Activated CD8-positive, alpha-beta memory T cell treated with anti-CD3 and anti-CD28 coated beads, Interleukin-2, amount 10 ng/mL, durations not matched to agents 7 days and 5 days (primary cell): Measurements from ENCODE around the gene GLT6D1. TPM values are rescaled to one million over a fixed set of nuclear protein-coding genes. Genes with fewer than 3 reads are reported as not detected.
"Not testable (repeated sequence)": the region's sequence is repeated elsewhere in the genome, so short reads cannot be mapped to it uniquely, and the experiment has no call there.

ENCODE experiments used
- ATAC-seq: fragments of 150-1000 bp; cut with Tn5 transposase; one replicate; pipeline ENCODE4 v1.10.0; 2021; ENCODE audit warnings: moderate library complexity
- CTCF ChIA-PET: fragments of 350-600 bp; sonication (Branson Sonifier 250); formaldehyde crosslinking; loops from one replicate; lab custom pipeline; 2021; ENCODE audit warnings: antibody characterized with exemption; lab: Charles Lee
- DNase-seq: peaks from one replicate; pipeline ENCODE4 v3.0.0-alpha.2; 2020
- H3K27ac Mint-ChIP-seq: one replicate; pipeline ENCODE4 v1.8.0; 2021; ENCODE audit warnings: mild to moderate bottlenecking, mixed read lengths
- H3K27me3 Mint-ChIP-seq: one replicate; pipeline ENCODE4 v1.8.0; 2021; ENCODE audit warnings: mixed read lengths
- H3K36me3 Mint-ChIP-seq: one replicate; pipeline ENCODE4 v1.8.0; 2021; ENCODE audit warnings: mild to moderate bottlenecking, mixed read lengths
- H3K4me1 Mint-ChIP-seq: one replicate; pipeline ENCODE4 v1.8.0; 2021; ENCODE audit warnings: mixed read lengths
- H3K4me3 Mint-ChIP-seq: one replicate; pipeline ENCODE4 v1.8.0; 2021; ENCODE audit warnings: mild to moderate bottlenecking, moderate library complexity, mixed read lengths
- H3K9me3 Mint-ChIP-seq: one replicate; pipeline ENCODE4 v1.8.0; 2022; ENCODE audit warnings: low read depth, mixed read lengths
- total RNA-seq, 2 experiments: library from RNA; stranded (reverse); gene quantifications; one replicate each; pipeline ENCODE4 v1.2.3, GENCODE V29; 2021

Gene GLT6D1
- total RNA-seq, 2 experiments from 2014 or later = not detected

GRCh38 chr9:135661816-135662560 is 22.6 kb upstream of the GLT6D1 start:
- no peak overlapping the region for H3K27ac Mint-ChIP-seq
- no peaks in the 10 kb centered on the region for H3K27me3 Mint-ChIP-seq
- ATAC-seq (no peak), DNase-seq (no peak)
- no peaks in the 10 kb centered on the region for H3K36me3 Mint-ChIP-seq
- CTCF ChIA-PET = no interaction called here
- H3K9me3 Mint-ChIP-seq = no peaks in the 10 kb centered on the region
- no peak overlapping the region for H3K4me3 Mint-ChIP-seq
- H3K4me1 Mint-ChIP-seq = no peaks in the 10 kb centered on the region

- no peaks in the 10 kb centered on the region for H3K27me3 Mint-ChIP-seq
- CTCF ChIA-PET = no interaction called here
- DNase-seq = no peak
- no peaks in the 10 kb centered on the region for H3K9me3 Mint-ChIP-seq
- ATAC-seq = no peak
- no peaks in the 10 kb centered on the region for H3K36me3 Mint-ChIP-seq
- H3K27ac Mint-ChIP-seq = no peak overlapping the region
- H3K4me1 Mint-ChIP-seq = no peaks in the 10 kb centered on the region
- H3K4me3 Mint-ChIP-seq = no peak overlapping the region
Measured at GRCh38 chr9:135660407-135660806, 21.1 kb upstream of the GLT6D1 start.

GRCh38 chr9:135659252-135659651 is 19.9 kb upstream of the GLT6D1 start:
- H3K4me1 Mint-ChIP-seq = no peaks in the 10 kb centered on the region
- CTCF ChIA-PET = no interaction called here
- no peaks in the 10 kb centered on the region for H3K36me3 Mint-ChIP-seq
- H3K27ac Mint-ChIP-seq = no peak overlapping the region
- H3K27me3 Mint-ChIP-seq = peaks cover 3% of the 10 kb centered on the region
- ATAC-seq = no peak
- no peaks in the 10 kb centered on the region for H3K9me3 Mint-ChIP-seq
- DNase-seq = no peak
- no peak overlapping the region for H3K4me3 Mint-ChIP-seq

GRCh38 chr9:135657416-135657815 is 18.1 kb upstream of the GLT6D1 start:
- H3K36me3 Mint-ChIP-seq = no peaks in the 10 kb centered on the region
- H3K4me1 Mint-ChIP-seq = no peaks in the 10 kb centered on the region
- no peak for DNase-seq
- no peaks in the 10 kb centered on the region for H3K9me3 Mint-ChIP-seq
- CTCF ChIA-PET = no interaction called here
- no peak overlapping the region for H3K27ac Mint-ChIP-seq
- no peak overlapping the region for H3K4me3 Mint-ChIP-seq
- no peak for ATAC-seq
- peaks cover 3% of the 10 kb centered on the region for H3K27me3 Mint-ChIP-seq

GRCh38 chr9:135655317-135655716 is 16.0 kb upstream of the GLT6D1 start:
- Mint-ChIP-seq H3K27ac (no peak overlapping the region), H3K9me3 (peaks cover 3% of the 10 kb centered on the region), H3K4me1 (no peaks in the 10 kb centered on the region), H3K4me3 (no peak overlapping the region), H3K27me3 (peaks cover 3% of the 10 kb centered on the region), H3K36me3 (peaks cover under 1% of the 10 kb centered on the region)
- ATAC-seq = no peak
- DNase-seq = no peak
- CTCF ChIA-PET = no interaction called here

- Mint-ChIP-seq H3K9me3 (peaks cover 16% of the 10 kb centered on the region), H3K27ac (no peak overlapping the region), H3K4me3 (no peak overlapping the region), H3K27me3 (peaks cover 3% of the 10 kb centered on the region), H3K4me1 (no peaks in the 10 kb centered on the region), H3K36me3 (peaks cover 4% of the 10 kb centered on the region)
- ATAC-seq (no peak), DNase-seq (no peak)
- CTCF ChIA-PET = no interaction called here
Measured at GRCh38 chr9:135650408-135650807, 11.1 kb upstream of the GLT6D1 start.

- Mint-ChIP-seq H3K4me1 (no peaks in the 10 kb centered on the region), H3K27ac (no peak overlapping the region), H3K27me3 (no peaks in the 10 kb centered on the region), H3K9me3 (peaks cover 22% of the 10 kb centered on the region), H3K4me3 (no peak overlapping the region), H3K36me3 (peaks cover 8% of the 10 kb centered on the region)
- DNase-seq (no peak), ATAC-seq (no peak)
- CTCF ChIA-PET = no interaction called here
Measured at GRCh38 chr9:135649508-135649907, 10.2 kb upstream of the GLT6D1 start.

GRCh38 chr9:135648494-135649410 is 9.4 kb upstream of the GLT6D1 start:
- Mint-ChIP-seq H3K27me3 (no peaks in the 10 kb centered on the region), H3K36me3 (peaks cover 8% of the 10 kb centered on the region), H3K9me3 (peaks cover 22% of the 10 kb centered on the region), H3K27ac (no peak overlapping the region), H3K4me3 (no peak overlapping the region), H3K4me1 (no peaks in the 10 kb centered on the region)
- ATAC-seq = no peak
- CTCF ChIA-PET = no interaction called here
- DNase-seq = no peak

GRCh38 chr9:135647884-135648283 is 8.5 kb upstream of the GLT6D1 start:
- H3K4me3 Mint-ChIP-seq = no peak overlapping the region
- DNase-seq (no peak), ATAC-seq (no peak)
- CTCF ChIA-PET = no interaction called here
- H3K36me3 Mint-ChIP-seq = peaks cover 8% of the 10 kb centered on the region
- peaks cover 22% of the 10 kb centered on the region for H3K9me3 Mint-ChIP-seq
- no peaks in the 10 kb centered on the region for H3K27me3 Mint-ChIP-seq
- H3K27ac Mint-ChIP-seq = no peak overlapping the region
- H3K4me1 Mint-ChIP-seq = no peaks in the 10 kb centered on the region

- Mint-ChIP-seq H3K36me3 (peaks cover 6% of the 10 kb centered on the region), H3K4me1 (no peaks in the 10 kb centered on the region), H3K4me3 (no peak overlapping the region), H3K9me3 (peaks cover 19% of the 10 kb centered on the region), H3K27ac (no peak overlapping the region), H3K27me3 (no peaks in the 10 kb centered on the region)
- CTCF ChIA-PET = no interaction called here
- no peak for DNase-seq
- no peak for ATAC-seq
Measured at GRCh38 chr9:135644631-135645218, 5.4 kb upstream of the GLT6D1 start.

GRCh38 chr9:135641745-135642144 is 2.4 kb upstream of the GLT6D1 start:
- peaks cover 4% of the 10 kb centered on the region for H3K36me3 Mint-ChIP-seq
- H3K4me3 Mint-ChIP-seq = no peak overlapping the region
- DNase-seq = no peak
- no peak overlapping the region for H3K27ac Mint-ChIP-seq
- no peaks in the 10 kb centered on the region for H3K27me3 Mint-ChIP-seq
- H3K9me3 Mint-ChIP-seq = peaks cover 9% of the 10 kb centered on the region
- H3K4me1 Mint-ChIP-seq = no peaks in the 10 kb centered on the region
- ATAC-seq = no peak
- CTCF ChIA-PET = no interaction called here

- H3K27ac Mint-ChIP-seq = no peak overlapping the region
- CTCF ChIA-PET = no interaction called here
- peaks cover 9% of the 10 kb centered on the region for H3K9me3 Mint-ChIP-seq
- ATAC-seq (no peak), DNase-seq (no peak)
- peaks cover 4% of the 10 kb centered on the region for H3K36me3 Mint-ChIP-seq
- no peaks in the 10 kb centered on the region for H3K4me1 Mint-ChIP-seq
- no peak overlapping the region for H3K4me3 Mint-ChIP-seq
- H3K27me3 Mint-ChIP-seq = peaks cover 3% of the 10 kb centered on the region
Measured at GRCh38 chr9:135641047-135641446, 1.7 kb upstream of the GLT6D1 start.

GRCh38 chr9:135636930-135637530 is 2.3 kb downstream of the GLT6D1 start:
- H3K27ac Mint-ChIP-seq, DNase-seq, CTCF ChIA-PET, H3K4me3 Mint-ChIP-seq, H3K36me3 Mint-ChIP-seq, H3K4me1 Mint-ChIP-seq, ATAC-seq, H3K9me3 Mint-ChIP-seq: not testable (repeated sequence)
- H3K27me3 Mint-ChIP-seq = peaks cover 15% of the 10 kb centered on the region
